ENCODE results near the gene RAB40AL. TPM values are rescaled to one million over a fixed set of nuclear protein-coding genes. Genes with fewer than 3 reads are reported as not detected.
A peak's percentile ranks its signal among the peaks of the same experiment; 100 is the strongest.

The RAB40AL gene
- total and polyA plus RNA-seq, 2 of the 4 experiments (the other 2 are of a cell fraction): 0.34 to 0.36 TPM

DNA sequence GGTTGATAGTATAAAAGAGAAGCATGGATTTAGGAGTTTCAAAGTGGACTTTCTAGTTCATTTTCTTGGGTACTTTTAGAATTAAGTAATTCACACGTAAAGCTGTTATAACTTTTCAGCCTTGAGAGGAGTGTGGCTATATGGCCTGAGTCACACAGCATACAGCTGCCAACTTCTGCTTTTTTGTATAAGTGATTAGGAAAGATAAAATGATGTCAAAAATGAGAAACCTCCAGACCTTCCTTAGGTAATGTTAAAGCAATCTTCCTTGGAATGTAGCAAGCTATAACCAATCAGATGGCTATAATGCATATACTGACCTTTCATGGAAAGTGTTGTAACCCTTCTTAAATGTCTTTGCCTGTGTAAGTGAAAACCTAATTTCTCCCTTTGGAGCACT lies 39.2 kb downstream of the RAB40AL start:
- Histone ChIP-seq H3K4ac (ENCODE audit: low read depth, low read length) (no peak overlapping the region), H2AFZ (replicated peaks; ENCODE audit: low read length, poor library complexity) (no peak overlapping the region), H3K23ac (ENCODE audit: low read depth, low read length) (no peak overlapping the region), H4K8ac (ENCODE audit: low read depth in 2 of 2, low read length in 2 of 2) (no peak overlapping the region), H3K9me3 (ENCODE audit: control insufficient read depth, insufficient read depth, low read length) (peaks cover 6% of the 10 kb centered on the region; the same call in 1 of the 2 replicates), H3K27me3 (ENCODE audit: control insufficient read depth, insufficient read depth, low read length) (peaks cover 9% of the 10 kb centered on the region; the same call in 1 of the 2 replicates), H3K4me2 (ENCODE audit: low read depth, low read length) (no peak overlapping the region), H2BK20ac (ENCODE audit: low read depth, low read length) (no peak overlapping the region), H3K27ac (ENCODE audit: insufficient read depth, low read length) (no peak overlapping the region), H4K5ac (ENCODE audit: low read depth, low read length) (no peak overlapping the region), H3K14ac (replicated peaks; ENCODE audit: low read depth, low read length) (no peak overlapping the region), H3K79me1 (ENCODE audit: low read depth in 1 of 2, low read length in 2 of 2) (no peaks in the 10 kb centered on the region), H2AK5ac (ENCODE audit: low read depth, low read length) (no peak overlapping the region), H2BK120ac (ENCODE audit: low read depth, low read length) (no peak overlapping the region), H3K4me1 (ENCODE audit: control insufficient read depth, insufficient read depth, low read length) (no peaks in the 10 kb centered on the region), H3K4me3 (ENCODE audit: insufficient read depth, low read depth, low read length) (no peak overlapping the region), H4K91ac (ENCODE audit: insufficient read depth, low read depth, low read length) (no peak overlapping the region), H3K36me3 (ENCODE audit: control insufficient read depth, insufficient read depth, low read length) (no peaks in the 10 kb centered on the region), H3K9ac (ENCODE audit: low read depth, low read length) (no peak overlapping the region), H2BK15ac (ENCODE audit: low read depth, low read length) (no peak overlapping the region), H2AK9ac (replicated peaks; ENCODE audit: low read depth, low read length, poor library complexity) (no peak overlapping the region), H3K56ac (ENCODE audit: extremely low read depth, insufficient read depth, low read length) (no peak overlapping the region), H3K9me1 (ENCODE audit: insufficient read depth, low read length) (no peaks in the 10 kb centered on the region), H3K18ac (ENCODE audit: low read depth, low read length) (no peak overlapping the region), H2BK5ac (ENCODE audit: low read depth, low read length, poor library complexity, severe bottlenecking) (no peak overlapping the region), H4K20me1 (ENCODE audit: insufficient read depth, low read length) (no peaks in the 10 kb centered on the region)
- ChIA-PET CTCF (no interaction called here), POLR2A (ENCODE audit: unreplicated experiment) (no interaction called here)
- no CpG with 5 or more reads among the region's 1 CpG for WGBS, 2 experiments (ENCODE audit: extremely low coverage in 2 of 2, insufficient read length in 1 of 2)
- no TSS peak for BruUV-seq (replicated peaks)
- dilution Hi-C loops (cut with HindIII; ENCODE audit: low sequenced_read_pairs, unreplicated experiment): no loop called here
- no peak for TF ChIP-seq RCOR1 (IDR thresholded peaks at IDR 0.05; ENCODE audit: insufficient replicate concordance, low read length)
- TF ChIP-seq RFX5 (IDR thresholded peaks at IDR 0.05; ENCODE audit: low read depth, low read length): no peak
- ATAC-seq (ENCODE audit: low read depth) (no peak), DNase-seq (peak; percentile 5)
- intact Hi-C loops (cut with micrococcal nuclease): no loop called here
- in situ Hi-C loops (cut with MboI; ENCODE audit: low sequenced_read_pairs): no loop called here

All from IMR-90 (cell line).